AG08395 (cell line): ENCODE results near the gene SYTL3.

Source experiments
- DNase-seq: peaks from one replicate; pipeline ENCODE4 v3.0.0; 2012; ENCODE audit warnings: mixed read lengths, low spot score

The SYTL3 gene

DNA sequence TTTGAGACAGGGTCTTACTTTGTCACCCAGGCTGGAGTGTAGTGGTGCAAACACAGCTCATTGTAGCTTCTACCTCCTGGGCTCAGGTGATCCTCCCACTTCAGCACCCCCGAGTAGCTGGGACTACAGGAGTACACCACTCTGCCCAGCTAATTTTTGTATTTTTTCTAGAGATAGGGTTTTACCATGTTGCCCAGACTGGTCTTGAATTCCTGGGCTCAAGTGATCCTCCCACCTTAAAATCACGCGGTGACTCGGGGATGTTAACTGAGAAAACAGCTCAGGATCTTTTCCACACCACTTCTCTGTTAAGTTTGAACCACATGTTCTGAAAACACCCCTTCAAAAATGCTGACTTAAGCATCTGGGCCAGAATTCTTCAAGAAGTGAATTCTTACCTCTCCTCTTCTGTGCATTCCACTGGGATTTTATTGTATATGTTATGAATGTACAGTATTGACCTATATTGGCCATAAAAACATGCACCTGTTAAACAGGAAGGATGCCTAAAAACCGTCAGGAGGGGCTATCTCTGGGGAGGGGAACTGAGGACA lies 72.4 kb downstream of the SYTL3 start:
- DNase-seq = no peak

- DNase-seq = no peak
These were observed 75.8 kb downstream of the SYTL3 start for GRCh38 chr6:158725704-158726103.

DNA sequence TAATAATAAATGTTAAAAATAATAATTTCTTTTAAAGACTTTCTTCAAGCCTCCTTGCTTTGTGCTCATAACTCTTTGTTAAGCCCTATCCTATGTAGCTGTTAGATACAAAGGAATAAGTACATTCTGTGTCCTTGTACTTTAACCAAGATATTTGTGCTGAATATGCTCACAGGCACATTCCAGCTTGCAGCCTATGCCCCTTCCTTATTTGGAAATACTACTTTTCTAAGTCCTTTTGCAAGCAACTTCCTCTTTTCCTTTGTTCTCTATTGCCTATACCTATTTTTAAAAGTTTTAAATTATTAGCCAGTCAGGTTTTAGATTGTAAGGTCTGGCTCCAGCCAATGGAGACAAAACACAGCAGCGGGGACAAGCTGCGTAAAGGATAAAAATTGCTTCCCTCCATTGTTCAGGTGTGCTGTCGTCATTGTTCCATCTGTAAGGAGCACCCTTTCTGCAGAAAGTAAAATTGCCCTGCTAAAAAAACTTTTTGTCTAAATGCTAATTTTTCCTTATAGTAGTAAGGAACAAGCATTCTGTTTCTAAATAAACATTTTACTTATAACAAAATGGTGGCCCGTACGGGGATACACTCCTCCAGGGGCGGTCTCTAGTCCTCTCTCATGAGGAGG lies 80.2 kb downstream of the SYTL3 start:
- DNase-seq = no peak

- DNase-seq = no peak
These were observed 80.7 kb downstream of the SYTL3 start for GRCh38 chr6:158730541-158730907.

DNA sequence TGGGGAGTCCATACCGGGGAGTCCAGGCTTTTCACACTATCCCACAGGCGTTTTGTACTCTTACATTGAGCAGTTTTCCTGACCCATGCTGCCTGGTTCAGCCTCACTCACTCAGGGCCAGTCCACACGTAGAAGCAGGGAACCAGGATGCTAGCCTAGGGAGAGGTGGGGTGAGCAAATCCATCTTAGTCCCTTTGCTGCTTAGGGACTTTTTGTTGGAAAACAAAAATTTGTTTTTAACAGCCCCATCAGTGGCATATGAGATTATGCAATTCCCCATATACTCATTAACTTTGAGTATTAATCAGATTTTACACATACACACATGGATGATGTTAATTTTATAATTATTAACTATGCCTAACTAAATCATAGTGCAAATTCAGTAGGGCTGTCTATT lies 85.2 kb downstream of the SYTL3 start:
- no peak for DNase-seq

DNA sequence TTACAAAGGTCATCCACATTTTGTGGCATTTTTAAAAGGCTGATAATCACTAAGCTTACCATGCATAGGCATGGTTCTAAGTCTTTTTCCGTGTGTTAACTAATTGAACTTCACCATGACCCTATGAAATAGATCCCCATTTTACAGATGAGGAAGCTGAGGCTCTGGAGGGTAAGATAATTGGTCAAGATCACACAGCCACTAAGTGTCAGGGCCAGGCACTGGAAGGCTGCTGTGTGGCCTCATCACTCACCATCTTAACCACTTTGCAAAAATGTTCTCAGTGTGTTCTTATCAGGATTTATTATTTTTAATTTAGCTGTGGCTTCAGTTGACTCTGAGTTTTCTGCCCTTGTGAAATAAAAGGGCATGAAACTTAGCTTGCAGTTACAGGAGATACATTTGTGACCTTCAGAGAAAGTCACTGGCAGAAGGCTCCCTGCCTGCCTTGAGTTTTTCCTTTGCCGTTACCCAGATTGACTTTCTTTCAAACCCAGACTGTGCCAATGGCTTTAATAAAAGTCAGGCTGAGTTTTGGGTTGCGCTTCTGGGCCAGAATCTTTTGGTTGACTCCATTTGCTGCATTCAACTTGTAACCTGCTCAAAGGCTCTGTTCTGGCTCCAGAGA lies 87.3 kb downstream of the SYTL3 start:
- no peak for DNase-seq

- peak; percentile 47 for DNase-seq
These were observed 88.1 kb downstream of the SYTL3 start for GRCh38 chr6:158737710-158738615.

DNA sequence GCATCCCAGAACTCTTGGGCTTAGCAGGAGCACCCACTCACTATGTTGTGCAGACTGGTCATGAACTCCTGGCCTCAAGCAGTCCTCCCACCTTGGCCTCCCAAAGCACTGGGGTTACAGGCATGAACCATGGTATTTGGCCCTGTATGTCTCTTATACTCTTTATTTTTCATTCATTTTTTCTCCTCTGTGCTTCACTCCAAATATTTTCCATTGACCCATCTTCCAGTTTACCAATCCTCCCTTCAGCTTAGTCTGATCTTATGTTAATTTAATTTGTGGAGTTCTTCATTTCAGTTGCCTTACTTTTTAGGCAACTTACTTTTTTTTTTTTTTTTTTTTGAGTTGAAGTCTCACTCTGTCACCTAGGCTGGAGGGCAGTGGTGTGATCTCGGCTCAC lies 89.8 kb downstream of the SYTL3 start:
- no peak for DNase-seq

DNA sequence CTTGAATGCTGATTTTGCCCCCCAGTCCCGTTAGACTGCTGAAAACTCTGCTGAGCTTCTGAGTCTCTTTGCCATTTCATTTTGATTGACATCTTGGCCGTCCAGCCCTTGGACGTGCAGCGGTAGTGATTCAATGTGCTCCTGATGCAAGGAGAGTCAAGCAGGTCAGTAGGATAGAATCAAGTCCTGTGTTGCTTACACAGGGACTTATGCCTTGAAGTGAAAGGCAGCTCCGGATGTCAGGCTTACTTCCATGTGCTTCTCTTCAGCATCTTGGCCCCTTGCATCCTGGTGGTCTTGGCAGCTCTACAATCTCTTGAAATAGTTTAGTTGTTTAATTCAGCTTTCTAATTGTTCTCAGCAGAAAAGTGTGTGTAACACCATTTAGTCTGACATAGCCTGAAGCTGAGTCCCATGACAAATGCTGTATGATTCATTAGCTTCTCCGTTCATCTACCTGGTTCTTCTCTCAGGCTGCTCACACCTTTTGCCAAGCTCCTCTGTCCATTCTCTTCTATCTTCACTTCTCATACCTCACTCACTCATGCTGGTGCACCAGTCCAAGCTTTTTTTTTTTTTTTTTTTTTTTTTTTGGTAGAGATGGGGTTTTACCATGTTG lies 93.3 kb downstream of the SYTL3 start:
- no peak for DNase-seq

GRCh38 chr6:158744986-158745430 lies 95.2 kb downstream of the SYTL3 start:
- DNase-seq = no peak

DNA sequence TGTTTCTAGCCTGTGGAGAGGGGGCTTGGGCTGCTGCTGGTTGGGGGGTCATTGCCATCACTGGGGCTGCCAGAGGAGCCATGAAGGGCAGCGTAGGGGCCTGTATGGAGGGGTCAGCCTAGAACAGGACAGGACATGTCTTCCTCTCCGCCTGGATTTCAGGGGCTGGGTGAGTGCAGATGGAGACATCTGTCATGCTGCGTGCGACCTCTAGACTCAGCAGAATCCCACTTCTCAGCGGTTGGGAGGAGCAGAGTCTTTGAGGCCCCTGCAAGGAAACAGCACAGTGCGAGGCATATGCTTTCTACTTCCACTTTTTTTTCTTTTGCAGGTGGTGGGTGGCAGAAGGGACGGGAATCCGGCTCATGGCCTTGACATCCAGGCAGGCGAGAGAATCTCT lies 101.4 kb downstream of the SYTL3 start:
- no peak for DNase-seq

DNA sequence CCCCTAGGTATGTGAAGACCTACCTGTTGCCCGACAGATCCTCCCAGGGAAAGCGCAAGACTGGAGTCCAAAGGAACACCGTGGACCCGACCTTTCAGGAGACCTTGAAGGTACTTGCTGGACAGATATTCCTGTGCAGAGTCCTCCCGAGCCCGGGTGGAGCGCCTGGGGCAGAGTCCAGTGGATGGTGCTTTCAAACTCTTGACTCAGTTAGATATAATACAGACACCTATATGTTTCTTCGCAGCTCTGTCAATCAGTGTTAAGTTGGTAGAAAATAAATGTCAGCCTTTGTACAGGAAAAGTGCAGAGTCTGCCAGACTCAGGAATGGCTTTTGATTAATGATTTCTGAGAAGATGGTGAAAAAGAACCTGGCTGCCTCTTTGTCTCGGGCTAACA lies 102.1 kb downstream of the SYTL3 start:
- no peak for DNase-seq

DNA sequence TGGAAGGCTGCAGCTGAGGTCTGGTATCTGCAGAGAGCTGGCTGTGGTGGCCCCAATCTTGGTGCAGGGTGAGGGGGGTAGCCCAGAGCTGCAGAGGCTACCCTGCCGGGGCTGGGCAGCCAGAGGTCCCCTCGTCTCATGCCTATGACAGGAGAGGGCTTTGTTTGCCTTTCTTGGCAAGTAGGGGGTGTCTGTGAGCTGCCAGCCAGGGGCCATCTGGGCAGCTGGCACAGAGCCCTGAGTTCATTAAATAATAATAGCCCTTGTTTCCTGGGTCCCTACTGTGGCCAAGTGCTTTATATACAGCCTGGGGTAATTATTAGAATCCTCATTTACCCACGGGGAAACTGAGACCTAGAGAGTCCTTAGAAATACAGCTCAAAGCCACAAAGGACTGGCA lies 102.8 kb downstream of the SYTL3 start:
- DNase-seq = peak; percentile 25

GRCh38 chr6:158753811-158754210 lies 104.0 kb downstream of the SYTL3 start:
- no peak for DNase-seq

- DNase-seq = no peak
These were observed 104.9 kb downstream of the SYTL3 start for GRCh38 chr6:158754738-158755137.

DNA sequence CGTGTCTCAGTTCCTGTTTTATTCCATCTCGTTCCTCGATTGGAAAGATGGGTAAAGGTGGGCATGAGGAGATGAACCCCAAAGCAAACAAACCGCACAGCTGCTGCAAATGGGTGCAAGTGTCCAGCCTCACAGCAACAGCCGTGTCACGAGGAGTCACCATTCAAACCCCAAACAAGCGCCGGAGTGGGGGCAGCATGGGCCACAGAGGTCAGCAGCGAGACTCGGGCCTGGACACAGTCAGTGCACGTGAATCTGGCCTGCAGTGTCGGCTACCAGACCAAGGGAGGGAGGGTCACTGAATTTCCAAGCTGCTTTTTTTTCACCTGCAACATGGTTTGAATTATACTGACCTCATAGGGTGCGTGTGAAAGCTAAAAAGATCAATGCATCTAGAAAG lies 105.8 kb downstream of the SYTL3 start:
- DNase-seq = no peak

DNA sequence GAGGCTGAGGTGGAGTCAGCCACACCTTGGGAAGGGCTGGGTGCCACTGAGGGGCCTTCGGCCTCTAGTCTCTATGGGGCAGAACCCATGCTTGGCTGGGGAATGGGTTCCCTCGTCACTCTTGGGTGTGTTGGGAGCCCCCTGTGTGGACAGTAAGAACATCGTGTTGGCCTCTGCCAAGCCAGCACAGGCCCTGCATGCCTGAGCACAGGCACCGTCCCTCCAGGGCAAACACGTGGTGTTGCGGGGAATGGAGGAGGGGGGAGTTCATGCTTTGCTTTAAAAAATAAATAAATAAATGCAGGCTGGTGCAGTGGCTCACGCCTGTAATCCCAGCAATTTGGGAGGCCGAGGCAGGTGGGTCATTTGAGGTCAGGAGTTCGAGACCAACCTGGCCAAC lies 106.3 kb downstream of the SYTL3 start:
- DNase-seq = no peak

DNA sequence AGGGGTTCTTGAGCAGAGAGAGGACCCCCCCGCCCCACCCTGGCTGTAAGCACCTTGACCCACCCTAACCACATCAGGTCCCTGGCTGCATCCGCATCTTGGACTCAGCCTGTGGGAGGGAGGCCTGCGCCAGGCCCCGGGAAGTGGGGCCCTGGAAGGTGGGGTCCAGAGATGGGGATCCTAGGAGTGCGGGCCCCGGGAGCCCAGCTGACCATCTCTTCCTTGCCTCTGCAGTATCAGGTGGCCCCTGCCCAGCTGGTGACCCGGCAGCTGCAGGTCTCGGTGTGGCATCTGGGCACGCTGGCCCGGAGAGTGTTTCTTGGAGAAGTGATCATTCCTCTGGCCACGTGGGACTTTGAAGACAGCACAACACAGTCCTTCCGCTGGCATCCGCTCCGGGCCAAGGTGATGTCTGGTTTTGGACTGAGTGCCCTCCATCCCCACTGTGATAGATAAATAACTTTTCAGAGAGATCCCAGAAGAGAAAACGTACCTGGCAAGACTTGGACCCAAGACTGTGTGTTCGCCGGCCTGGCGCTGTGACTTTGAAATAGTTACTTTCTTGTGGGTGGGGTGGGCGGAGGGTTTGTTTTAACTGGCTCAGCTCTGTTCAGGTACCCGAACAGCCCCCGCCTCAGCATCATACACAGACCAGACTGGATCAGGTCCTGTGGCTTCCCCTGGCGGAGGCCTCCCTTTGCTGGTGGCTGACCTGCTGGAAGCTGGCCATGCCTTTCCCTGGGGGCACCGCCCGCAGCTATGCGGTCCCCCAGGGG lies 107.3 kb downstream of the SYTL3 start:
- no peak for DNase-seq

DNA sequence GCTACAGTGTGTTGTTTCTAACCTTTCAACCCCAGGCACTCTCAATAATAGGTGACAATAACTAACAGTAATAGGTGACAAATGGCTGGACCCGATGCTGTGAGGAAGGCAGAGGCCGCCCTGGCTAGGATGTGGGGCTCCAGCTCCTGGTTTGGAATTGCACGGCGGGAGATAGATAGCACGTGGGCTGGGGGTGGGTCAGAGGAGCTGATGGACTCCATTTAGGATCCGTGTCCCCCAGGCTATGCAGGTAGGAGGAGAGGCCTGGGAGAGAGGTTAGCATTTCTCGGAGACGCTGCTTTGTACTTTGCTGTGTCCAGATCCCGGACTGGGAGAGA lies 107.9 kb downstream of the SYTL3 start:
- no peak for DNase-seq

- no peak for DNase-seq
These were observed 108.6 kb downstream of the SYTL3 start for GRCh38 chr6:158758451-158758860.

DNA sequence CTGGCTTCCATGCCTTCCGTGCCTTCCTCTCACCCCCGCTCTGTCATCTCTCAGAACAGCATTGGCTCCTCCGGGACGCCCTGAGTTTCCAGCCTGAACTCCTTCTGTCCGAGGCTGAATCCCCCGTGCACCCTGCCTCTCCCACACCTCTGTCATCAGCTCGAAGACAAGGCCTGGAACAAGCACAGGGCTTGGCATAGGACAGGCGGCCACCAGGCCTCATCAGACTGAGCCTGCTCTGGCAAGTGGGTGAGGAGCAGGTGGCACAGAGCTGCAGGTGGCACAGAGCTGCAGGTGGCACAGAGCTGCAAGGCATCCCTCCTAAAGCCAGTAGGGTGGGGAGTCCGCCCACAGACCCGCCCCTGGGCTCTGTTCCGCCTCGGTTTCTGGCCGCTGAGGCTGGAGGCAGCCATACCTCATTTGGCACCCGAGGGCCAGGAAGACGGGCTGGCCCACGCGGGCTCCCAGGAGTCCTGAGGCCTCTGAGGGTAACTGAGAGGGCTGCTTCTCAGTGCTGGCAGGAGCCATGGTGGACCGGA lies 109.2 kb downstream of the SYTL3 start:
- DNase-seq = no peak
